ENCODE results near the gene VPS4B.
"Not testable (repeated sequence)": the region's sequence is repeated elsewhere in the genome, so short reads cannot be mapped to it uniquely, and the experiment has no call there.

VPS4B gene

DNA sequence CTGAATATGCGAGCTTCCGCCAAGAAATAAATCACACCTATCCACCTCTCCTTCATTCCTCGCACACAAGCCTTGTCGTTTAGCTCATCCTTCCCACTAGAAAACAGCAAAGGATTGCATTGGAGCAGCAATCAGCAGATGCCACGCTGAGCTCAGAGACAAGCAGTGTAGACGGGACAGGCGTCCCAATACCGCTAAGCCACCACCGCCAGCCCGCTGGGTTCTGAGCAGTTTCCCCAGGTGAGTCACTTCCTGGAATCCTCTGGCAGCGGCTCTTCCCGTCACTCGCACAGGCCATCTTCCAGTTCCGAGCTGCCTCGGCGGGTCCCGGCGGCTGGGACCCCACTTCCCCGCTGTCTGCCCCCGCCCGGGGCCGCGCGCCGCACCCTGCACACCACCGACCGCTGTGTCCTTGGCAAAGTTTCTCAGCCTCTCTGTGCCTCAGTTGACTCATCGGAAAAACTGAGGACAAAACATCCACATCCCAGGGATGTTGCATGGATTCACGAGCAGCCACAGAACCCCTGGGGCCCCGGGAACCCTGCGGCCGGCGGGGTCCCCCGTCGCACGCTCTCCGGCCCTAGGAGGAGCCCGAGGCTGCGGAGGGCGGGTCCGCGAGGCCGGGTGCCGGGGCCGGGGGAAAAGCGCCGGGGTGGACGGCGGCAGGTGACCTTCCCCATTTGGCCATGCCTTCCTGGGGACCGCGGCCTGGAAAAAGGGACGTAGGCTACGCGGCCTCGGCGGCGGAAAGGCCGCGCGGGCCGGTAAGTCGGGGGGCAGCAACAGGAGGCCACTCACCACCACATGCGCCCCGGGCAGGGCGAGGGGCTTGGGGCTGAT lies 55.8 kb downstream of the VPS4B start:
- DNase-seq: no peak

DNA sequence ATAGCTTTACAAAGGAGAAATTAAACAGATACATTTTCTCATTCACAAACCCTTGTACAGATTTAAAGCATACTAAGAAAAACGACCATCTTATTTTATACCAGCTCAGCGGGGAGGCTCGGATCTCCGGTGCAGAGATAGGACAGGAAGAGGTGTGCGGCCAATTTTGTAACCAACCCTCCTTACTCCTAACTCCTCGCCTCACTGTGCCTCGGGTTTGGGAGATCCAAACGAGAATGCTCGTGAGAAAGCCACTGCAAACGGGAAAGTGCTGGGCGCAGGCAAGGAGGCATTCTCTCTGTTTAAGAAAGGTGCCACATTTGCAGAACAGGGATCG lies 56.4 kb downstream of the VPS4B start:
- DNase-seq: no peak

DNA sequence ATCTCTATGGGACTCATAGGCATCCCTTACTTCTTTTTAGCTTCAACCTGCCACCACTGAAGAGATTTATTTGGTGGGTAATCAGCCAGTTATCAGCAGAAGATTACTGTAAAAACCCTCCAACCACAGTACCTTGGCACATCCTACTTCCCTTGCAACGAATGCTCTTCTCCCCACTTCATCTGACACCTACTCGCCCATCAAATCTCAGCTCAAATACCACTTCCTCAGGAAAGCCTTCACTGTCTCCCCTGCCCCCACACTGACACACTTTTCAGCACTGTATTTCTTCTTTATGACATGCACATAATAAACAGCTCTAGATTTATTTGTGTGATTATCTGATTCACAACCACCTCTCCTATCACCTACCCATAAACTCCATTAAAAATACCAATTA lies 58.3 kb downstream of the VPS4B start:
- no peak for DNase-seq

DNA sequence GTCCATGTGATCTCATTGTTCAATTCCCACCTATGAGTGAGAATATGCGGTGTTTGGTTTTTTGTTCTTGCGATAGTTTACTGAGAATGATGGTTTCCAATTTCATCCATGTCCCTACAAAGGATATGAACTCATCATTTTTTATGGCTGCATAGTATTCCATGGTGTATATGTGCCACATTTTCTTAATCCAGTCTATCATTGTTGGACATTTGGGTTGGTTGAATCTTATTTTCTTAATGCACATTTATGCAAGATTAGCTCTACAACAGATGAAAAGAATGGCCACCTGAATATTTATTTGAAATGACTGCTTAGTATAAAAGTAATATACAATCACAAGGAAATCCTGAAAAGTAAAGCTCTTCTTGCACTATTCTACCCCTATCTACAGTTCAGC lies 58.9 kb downstream of the VPS4B start:
- not testable (repeated sequence) for DNase-seq

DNA sequence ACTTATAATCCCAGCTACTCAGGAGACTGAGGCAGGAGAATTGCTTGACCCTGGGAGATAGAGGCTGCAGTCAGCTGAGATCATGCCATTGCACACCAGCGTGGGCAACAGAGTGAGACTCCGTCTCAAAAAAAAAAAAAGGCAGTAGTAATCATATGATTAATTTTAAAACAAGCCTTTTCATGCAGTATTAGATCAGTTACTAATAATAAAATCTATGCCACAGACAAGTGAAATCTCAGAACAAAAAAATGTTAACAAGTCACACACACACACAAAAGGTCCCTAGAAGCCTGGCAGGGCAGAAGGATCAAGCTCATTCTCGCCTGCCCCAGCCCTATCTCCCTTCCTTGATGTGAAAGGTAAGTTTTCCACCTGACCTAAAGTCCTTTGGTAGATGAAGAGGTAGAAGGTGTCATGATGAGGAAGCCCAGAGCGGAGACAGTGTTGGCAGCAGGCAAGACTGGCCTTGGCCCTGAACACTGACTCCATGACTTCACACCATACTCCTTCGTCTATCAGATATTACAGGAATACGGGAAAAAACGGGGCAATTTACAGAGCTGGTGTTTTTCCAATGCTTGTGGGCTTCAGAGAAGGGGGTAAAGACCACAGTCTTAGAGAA lies 65.9 kb downstream of the VPS4B start:
- no peak for DNase-seq

DNA sequence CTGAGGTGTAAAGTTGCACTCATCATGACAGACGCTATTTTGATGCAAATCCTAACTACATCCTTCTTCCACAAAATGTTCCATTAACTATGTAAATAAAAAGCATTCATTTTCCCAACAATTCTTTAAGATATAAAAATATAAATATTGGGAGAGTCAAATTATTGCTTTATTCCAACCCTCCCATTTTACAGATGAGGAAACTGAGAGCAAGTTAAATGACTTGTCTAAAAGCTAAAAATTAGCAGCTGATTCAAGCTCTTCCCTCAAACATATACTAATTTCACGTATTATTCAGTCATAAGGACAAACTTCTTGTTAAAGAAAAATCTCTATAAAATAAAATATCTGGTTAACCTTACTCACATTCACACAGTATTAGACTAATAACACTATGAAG lies 72.0 kb downstream of the VPS4B start:
- DNase-seq: no peak

DNA sequence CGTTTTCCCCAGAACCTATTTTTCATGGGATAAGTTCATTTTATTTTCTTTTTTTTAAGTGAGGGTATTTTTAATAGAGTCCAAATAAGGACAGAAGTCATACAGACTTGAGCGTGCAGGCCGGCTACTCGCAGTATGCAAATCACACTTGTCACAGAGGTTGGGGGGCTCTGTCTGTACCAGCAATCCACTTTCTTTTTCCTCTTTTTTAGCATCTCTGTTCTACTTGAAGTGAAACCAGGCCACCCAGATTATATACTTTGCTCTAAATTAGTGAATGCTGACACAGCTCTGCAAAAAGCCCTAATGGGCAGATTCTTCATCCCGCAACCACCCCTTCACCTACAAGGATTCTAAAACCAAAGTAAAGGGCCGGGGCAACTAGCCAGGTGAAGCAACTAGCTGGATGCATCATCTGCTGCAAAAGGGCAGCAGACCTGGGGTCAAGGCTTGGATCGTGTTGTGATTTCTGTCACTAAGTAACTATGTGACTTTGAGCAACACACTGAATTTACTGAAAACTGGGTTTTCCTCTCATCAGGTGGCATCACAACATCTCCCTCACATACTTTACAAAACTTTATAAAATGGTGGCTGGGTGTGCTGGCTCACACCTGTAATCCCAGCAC lies 73.7 kb downstream of the VPS4B start:
- no peak for DNase-seq

DNA sequence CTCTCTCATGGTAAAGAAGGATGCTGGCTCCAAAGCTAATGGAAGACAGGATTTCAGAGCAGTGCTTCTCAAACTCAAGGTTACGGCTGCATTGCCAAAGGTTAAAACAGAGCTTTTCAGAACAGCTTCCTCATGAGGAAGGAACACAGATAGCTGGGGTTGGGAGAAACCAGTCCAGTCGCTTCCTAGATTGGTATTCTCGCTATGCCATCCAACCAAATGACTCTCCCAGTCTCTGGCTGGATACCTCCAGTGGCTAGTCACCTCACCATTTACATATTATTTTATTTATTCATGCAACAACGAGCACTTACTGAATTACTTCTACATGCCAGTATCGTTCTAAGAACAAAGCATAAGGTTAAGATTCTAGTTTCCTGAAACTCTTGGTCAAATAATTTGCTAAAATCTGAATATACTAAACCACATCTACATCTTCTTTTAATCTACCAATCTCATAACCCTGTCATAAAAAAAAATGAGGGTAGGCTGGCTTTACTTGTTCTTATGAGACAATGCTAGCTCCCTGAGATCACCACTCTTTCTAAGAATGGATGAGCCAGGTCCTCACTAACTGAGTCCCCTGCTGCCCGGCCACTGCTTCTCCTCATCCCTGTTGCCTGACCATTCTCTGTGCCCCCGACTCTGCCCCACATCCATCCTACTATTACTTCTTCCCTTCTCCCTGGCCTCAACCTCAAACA lies 75.6 kb downstream of the VPS4B start:
- no peak for DNase-seq

DNA sequence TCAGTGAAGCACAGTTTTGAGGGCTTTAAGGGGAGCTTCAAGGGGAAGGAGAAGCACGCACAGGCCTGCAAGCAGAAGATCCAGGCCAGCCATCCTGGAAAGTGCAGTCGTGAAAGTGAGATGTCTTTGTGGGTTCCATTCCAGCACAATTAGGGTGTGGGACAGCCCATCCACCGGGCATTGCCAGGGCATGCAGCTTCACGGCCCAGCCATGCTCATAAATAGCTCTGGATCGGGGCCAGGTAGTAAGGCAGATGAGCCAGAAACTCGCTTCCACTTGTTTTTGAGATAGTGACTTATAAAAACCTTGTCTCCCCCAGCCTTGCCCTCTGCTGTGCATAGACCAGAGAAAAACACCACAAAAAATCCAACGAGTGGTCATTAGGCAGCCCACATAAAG lies 76.2 kb downstream of the VPS4B start:
- DNase-seq: no peak

DNA sequence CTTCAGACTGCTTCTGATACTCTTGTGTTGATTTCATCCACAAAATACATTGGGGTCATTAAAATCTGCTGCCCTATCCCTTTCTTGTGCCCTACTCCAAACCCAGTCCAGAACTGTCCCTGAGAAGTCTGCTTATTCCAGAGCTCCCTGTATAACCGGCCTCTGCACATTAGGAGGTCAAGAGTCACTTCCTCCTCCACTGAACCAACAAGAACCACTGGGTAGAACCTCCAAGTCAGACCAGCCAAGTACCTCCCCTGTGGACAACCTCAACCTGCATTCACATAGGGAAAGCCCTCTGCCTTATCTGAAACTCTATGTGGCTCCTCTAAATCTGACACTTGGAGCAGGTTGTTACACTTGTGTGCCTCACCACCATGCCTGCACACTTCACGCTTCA lies 77.4 kb downstream of the VPS4B start:
- DNase-seq: no peak

DNA sequence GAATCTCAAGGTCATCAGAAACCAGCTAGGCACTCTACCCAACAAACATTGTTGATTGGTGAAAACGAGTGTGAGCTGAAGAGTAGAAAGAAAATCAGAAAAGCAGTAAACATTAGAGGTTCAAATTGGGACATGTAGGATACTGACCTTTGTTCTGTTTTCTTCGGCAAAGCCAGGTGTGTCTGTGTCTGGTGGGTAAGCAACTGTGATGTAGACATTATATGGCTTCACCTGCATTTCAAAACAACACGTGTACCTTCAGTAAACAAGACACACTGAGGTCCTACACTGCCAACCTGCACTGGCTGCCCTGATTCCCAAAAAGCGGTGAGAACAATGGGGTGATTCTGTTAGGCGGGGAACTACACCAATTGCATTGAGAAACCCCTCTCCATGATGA lies 78.0 kb downstream of the VPS4B start:
- no peak for DNase-seq

DNA sequence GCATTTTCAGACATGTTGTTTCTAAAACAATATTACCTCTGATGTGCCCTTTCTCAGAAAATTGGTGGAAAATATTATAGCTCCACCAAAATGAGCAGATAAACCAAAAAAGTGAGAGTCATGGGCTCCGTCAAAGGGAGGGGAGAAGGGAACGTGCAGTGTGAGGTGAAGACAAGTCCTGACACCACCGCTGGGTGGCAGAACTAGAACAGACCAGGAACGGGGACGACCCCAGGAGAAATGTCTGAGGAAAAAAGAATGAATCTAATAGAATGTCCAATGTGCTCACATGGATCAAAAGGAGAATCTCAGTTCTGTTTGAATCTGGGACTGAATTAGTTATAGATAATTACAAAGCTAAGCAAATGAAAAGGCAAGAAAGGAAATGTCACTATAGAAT lies 80.1 kb downstream of the VPS4B start:
- DNase-seq: no peak

DNA sequence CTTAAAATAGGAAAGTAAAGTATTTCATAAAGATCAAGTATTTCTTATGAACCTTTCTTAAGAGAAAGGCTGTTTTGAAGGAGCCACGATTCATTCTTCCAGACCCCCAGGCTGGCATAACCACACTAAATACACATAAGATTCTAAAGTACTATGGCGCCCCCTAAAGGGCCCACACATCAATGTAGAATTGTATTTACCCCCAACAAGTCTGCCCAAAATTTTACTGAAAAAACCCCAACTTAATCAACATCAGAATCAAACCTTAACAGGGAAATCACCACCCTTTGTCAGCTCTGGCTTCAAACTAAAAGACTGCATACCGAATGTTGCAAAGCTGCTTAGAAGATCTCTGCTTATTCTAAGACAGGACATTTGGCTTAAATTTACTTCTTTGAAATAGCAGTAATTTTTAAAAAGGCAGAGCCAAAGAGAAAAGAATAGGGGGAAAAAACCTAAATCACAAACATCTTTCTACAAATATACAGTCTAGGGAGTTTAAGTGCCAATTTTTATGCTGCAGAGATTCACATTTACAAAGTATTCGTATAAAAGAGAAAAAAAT lies 82.3 kb downstream of the VPS4B start:
- peak; percentile 21 for DNase-seq
